Measurements from ENCODE around the gene ZDHHC24. TPM values are rescaled to one million over a fixed set of nuclear protein-coding genes. Genes with fewer than 3 reads are reported as not detected.

Gene ZDHHC24
- total RNA-seq, 2 donors from 2014 or later = 24.9 to 37.8 TPM

DNA sequence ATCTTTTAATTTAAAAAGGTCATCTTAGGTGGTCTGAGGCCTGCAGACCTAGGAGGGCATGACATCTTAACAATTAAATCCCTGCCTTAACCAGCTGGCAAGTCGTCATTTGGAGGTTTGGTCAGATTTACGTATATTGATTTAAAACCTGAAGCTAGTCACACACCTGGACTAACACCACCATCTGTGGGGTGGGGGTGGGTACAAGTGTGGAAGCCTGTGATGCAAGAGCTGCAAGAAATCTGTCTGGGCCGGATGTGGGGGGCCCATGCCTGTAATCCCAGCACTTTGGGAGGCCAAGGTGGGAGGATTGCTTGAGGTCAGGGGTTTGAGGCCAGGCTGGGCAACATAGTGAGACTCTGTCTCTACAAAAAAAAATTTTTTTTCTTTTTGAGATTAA lies 35.4 kb upstream of the ZDHHC24 start:
- DNase-seq (ENCODE audit: low spot score) = no peak
- H3K9me3 ChIP-seq = no peaks in the 10 kb centered on the region
- no peak for TF ChIP-seq POLR2AphosphoS5 (IDR thresholded peaks at IDR 0.05)
- no peak for TF ChIP-seq POLR2A (IDR thresholded peaks at IDR 0.05)
- TF ChIP-seq, protein P1, sequence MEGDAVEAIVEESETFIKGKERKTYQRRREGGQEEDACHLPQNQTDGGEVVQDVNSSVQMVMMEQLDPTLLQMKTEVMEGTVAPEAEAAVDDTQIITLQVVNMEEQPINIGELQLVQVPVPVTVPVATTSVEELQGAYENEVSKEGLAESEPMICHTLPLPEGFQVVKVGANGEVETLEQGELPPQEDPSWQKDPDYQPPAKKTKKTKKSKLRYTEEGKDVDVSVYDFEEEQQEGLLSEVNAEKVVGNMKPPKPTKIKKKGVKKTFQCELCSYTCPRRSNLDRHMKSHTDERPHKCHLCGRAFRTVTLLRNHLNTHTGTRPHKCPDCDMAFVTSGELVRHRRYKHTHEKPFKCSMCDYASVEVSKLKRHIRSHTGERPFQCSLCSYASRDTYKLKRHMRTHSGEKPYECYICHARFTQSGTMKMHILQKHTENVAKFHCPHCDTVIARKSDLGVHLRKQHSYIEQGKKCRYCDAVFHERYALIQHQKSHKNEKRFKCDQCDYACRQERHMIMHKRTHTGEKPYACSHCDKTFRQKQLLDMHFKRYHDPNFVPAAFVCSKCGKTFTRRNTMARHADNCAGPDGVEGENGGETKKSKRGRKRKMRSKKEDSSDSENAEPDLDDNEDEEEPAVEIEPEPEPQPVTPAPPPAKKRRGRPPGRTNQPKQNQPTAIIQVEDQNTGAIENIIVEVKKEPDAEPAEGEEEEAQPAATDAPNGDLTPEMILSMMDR (IDR thresholded peaks at IDR 0.05) = no peak
- 79% methylated on average over 3 of the region's 3 CpGs for WGBS
- no peaks in the 10 kb centered on the region for H3K36me3 ChIP-seq
- no peaks in the 10 kb centered on the region for H3K4me1 ChIP-seq (replicated peaks)
- no peaks in the 10 kb centered on the region for H3K27me3 ChIP-seq (replicated peaks; ENCODE audit: insufficient read depth)
- intact Hi-C loops (cut with DNase I) = no loop called here
- no peak overlapping the region for H3K27ac ChIP-seq
- no peak overlapping the region for H3K4me3 ChIP-seq

DNA sequence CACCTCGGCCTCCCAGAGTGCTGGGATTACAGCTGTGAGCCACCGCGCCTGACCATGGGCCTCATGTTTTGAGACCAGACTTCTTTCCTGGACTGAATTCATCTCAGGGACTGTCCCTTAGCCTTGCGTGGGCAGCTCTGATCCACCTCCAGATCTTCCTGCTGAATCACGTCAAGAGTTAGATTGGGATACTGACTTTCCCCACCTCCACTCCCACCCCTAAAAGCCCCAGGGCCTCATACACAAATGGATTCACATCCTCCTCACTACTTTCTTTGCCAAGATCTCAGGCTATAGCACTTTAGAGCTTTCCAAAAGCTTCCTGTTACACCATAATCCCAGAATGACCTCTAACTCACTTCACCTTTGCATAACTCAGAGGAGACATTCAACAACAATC lies 35.0 kb upstream of the ZDHHC24 start:
- intact Hi-C loops (cut with DNase I) = no loop called here
- Histone ChIP-seq H3K36me3 (no peaks in the 10 kb centered on the region), H3K27me3 (replicated peaks; ENCODE audit: insufficient read depth) (no peaks in the 10 kb centered on the region), H3K4me3 (no peak overlapping the region), H3K4me1 (replicated peaks) (no peaks in the 10 kb centered on the region), H3K27ac (no peak overlapping the region), H3K9me3 (no peaks in the 10 kb centered on the region)
- 82% methylated on average over 5 of the region's 5 CpGs for WGBS
- no peak for DNase-seq (ENCODE audit: low spot score)
- TF ChIP-seq, protein P1 (IDR thresholded peaks at IDR 0.05) = no peak
- TF ChIP-seq POLR2AphosphoS5 (IDR thresholded peaks at IDR 0.05) (no peak), POLR2A (IDR thresholded peaks at IDR 0.05) (no peak)

DNA sequence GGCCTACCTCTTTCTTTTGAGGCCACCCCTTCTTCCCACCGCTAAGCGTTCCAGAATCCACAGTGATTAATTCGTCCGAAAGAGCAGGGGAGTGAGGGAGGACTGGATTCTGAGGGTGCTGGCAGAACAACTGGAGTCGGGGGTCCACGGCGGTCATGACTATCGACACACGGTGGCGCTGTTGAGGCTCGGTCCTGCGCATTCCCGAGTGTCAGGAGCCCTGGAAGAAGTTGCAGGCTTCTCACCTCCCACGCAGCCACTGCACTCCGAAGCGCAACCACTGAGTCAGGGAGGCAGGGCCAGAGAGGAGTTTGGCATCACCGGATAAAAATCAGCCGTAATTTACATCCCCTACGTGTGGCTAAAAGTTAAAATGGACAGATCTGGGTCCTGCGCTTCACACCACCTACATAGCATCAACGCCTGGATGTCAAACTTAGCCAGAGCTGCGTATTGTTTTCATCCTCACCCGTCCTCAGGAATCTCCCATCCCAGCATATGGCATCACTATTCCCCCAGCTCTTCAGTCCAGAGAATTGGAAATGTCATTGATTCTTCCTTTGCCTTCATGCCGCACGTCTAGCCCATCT lies 33.3 kb upstream of the ZDHHC24 start:
- Histone ChIP-seq H3K27me3 (replicated peaks; ENCODE audit: insufficient read depth) (no peaks in the 10 kb centered on the region), H3K4me1 (replicated peaks) (no peaks in the 10 kb centered on the region), H3K4me3 (no peak overlapping the region), H3K27ac (no peak overlapping the region), H3K9me3 (no peaks in the 10 kb centered on the region), H3K36me3 (no peaks in the 10 kb centered on the region)
- no peak for TF ChIP-seq POLR2A (IDR thresholded peaks at IDR 0.05)
- TF ChIP-seq POLR2AphosphoS5 (IDR thresholded peaks at IDR 0.05) = peak; percentile 48
- TF ChIP-seq, protein P1 (IDR thresholded peaks at IDR 0.05) = peak; percentile 62 to 94 (median 83)
- intact Hi-C loops (cut with DNase I) = no loop called here
- 18% methylated on average over 25 of the region's 25 CpGs for WGBS
- peak; percentile 61 for DNase-seq (ENCODE audit: low spot score)

DNA sequence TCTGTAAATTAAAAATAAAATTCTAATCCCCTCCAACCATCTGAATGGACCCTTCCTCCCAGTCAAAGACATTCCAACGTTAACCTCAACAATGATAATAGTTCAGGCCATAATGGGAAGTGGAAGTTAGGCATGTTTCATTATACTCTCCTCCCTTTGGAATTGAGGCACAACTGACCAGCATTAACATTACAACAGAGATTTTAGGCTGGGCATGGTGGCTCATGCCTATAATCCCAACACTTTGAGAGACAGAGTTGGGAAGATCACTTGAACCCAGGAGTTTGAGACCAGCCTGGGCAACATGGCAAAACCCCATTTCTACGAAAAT lies 25.0 kb upstream of the ZDHHC24 start:
- no peak for DNase-seq (ENCODE audit: low spot score)
- H3K4me1 ChIP-seq (replicated peaks) = no peaks in the 10 kb centered on the region
- no peaks in the 10 kb centered on the region for H3K9me3 ChIP-seq
- intact Hi-C loops (cut with DNase I) = no loop called here
- H3K27ac ChIP-seq = no peak overlapping the region
- no peaks in the 10 kb centered on the region for H3K27me3 ChIP-seq (replicated peaks; ENCODE audit: insufficient read depth)
- no peak overlapping the region for H3K4me3 ChIP-seq
- 60% methylated on average over 2 of the region's 2 CpGs for WGBS
- TF ChIP-seq POLR2A (IDR thresholded peaks at IDR 0.05) = no peak
- TF ChIP-seq, protein P1 (IDR thresholded peaks at IDR 0.05) = no peak
- TF ChIP-seq POLR2AphosphoS5 (IDR thresholded peaks at IDR 0.05) = no peak
- no peaks in the 10 kb centered on the region for H3K36me3 ChIP-seq

DNA sequence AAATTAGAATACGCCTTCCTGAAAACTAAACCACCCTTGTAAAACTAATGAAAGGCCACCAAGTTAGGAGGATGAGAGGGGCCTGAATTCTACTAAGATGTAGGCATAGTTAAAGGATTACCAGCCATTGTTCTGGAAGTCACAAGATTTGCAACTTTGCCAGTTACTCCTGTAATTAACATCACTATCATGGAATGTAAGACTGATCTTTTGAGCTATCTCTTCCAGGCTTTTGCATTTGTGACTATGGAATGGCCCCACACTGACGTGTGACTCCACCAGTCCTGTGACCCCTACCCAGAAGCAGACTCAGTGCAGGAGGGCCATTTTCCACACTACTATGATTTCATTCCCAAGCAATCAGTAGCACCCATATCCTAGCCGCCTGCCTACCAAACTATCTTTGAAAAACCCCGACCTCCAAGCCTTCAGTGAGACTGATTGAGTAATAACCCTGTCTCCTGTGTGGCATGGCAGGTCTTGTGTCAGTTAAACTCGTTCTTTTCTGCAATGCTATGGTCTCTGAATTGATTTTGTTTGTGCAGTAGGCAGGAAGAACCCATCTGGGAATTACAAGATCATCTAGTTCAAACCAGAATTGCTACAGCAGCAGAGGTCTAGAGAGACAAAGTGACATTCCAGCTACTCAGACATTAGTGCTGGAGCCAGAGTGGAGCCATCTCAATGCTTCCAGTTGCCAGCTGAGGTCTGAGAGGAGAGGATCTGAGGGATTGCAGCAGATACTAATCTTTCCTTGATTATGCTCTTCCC lies 24.4 kb upstream of the ZDHHC24 start:
- TF ChIP-seq, protein P1 (IDR thresholded peaks at IDR 0.05) = no peak
- no peak for TF ChIP-seq POLR2AphosphoS5 (IDR thresholded peaks at IDR 0.05)
- no peak for TF ChIP-seq POLR2A (IDR thresholded peaks at IDR 0.05)
- Histone ChIP-seq H3K4me3 (no peak overlapping the region), H3K27ac (no peak overlapping the region), H3K9me3 (no peaks in the 10 kb centered on the region), H3K36me3 (no peaks in the 10 kb centered on the region), H3K4me1 (replicated peaks) (no peaks in the 10 kb centered on the region), H3K27me3 (replicated peaks; ENCODE audit: insufficient read depth) (no peaks in the 10 kb centered on the region)
- intact Hi-C loops (cut with DNase I) = no loop called here
- DNase-seq (ENCODE audit: low spot score) = no peak
- 58% methylated on average over 5 of the region's 5 CpGs for WGBS

All from prostate gland (tissue), 2 donors.